Astrocyte (in vitro differentiated cells and primary cell): ENCODE results near the gene ADGRD1.

Experiments used
- CTCF ChIP-seq: IDR thresholded peaks from 2 replicates; pipeline ENCODE4 v1.5.1; 2011; ENCODE audit warnings: low read depth, mild to moderate bottlenecking, inconsistent platforms, low read length, moderate library complexity; ENCODE audit not compliant: insufficient read depth
- EZH2 ChIP-seq: IDR thresholded peaks from 2 replicates; pipeline ENCODE4 v1.6.1; 2012; ENCODE audit warnings: mild to moderate bottlenecking, low read length, inconsistent platforms; ENCODE audit not compliant: insufficient read depth

GRCh38 chr12:130937063-130937462 lies 16.6 kb upstream of the ADGRD1 start:
- TF ChIP-seq CTCF, result no peak
- TF ChIP-seq EZH2, result no peak
